GM18508 (cell line): ENCODE data around the gene TOX3.

Source experiments
- ATAC-seq: cut with Tn5 transposase; IDR thresholded peaks from one replicate; pipeline ENCODE4 v1.9.1; 2021; ENCODE audit warnings: moderate number of reproducible peaks; ENCODE audit not compliant: insufficient read depth, unreplicated experiment

TOX3 gene

GRCh38 chr16:52547004-52547833 is at the start of gene TOX3:
Gene TOX3 (minus strand): TSS chr16:52547143. CDS start chr16:52546723, 420 bp downstream.
- ATAC-seq: no peak

GRCh38 chr16:52592778-52593177 is 45.8 kb upstream of the TOX3 start:
- ATAC-seq: no peak

DNA sequence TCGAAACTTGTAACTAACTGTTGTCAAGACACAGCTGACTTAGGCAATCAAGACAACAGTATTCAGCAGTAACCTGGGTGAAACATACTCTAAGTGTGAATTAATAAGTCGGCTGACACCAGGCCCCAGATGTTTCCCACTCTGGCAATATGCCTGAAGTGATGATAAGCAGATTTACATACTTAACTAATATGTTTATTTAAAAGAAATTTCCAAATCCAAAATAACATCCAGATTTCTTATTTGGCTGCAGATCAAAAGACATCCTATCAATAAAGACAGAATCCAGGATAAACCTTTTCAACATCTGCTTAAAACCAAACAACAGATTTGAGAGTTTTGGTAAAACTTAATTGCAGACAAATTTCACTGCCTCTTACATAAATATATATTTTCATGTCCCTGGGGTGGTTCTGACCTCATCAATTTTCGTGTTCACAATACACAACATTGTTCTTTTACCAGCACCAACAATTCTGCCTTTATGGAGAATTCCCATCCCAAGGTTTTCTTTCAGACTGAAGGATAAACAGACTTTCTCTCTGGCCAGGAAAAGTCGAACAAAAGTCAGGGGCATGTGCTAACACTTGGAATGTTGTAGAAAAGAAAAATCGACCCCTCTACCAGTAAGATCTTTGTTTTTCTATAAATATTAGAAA is 45.1 kb upstream of the TOX3 start:
- ATAC-seq: no peak

DNA sequence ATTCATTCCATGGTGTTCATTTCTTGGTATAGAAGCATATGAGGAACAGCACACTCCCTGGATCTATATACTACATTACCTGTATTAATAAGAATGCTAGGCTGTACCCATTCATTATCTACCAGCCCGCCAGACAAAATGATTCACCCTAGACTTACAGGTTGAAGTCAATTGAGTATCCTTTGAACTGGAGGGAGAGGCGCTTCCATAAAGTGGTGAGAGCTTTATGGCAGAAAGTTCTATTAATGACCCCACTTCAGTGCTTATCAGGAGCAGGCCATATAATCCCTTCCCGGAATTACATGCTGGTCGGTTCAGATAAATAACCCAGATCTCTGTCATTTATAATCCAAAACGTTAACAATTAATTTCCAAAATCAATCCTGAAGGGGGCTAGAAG is 44.5 kb upstream of the TOX3 start:
- ATAC-seq: no peak

DNA sequence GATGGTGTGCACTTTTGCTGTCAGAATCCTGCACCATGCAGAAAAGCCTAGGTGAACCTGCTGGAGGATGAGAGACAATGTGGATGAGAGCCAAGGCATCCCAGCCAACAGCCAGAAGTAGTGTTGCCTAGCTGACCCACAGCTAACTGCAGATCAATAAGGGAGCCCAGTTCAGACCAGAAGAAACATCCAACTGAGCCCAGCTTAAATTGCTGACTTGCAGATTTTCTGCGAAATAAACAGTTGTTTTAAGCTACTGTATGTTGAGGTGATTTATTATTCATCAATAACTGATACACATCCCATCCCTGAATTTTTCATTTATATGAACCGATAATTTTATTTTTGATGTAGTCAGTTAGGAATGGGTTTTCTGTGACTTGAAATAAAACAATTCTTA is 39.2 kb upstream of the TOX3 start:
- ATAC-seq: no peak

- no peak for ATAC-seq
These were observed 37.7 kb upstream of the TOX3 start for GRCh38 chr16:52584354-52585320.

DNA sequence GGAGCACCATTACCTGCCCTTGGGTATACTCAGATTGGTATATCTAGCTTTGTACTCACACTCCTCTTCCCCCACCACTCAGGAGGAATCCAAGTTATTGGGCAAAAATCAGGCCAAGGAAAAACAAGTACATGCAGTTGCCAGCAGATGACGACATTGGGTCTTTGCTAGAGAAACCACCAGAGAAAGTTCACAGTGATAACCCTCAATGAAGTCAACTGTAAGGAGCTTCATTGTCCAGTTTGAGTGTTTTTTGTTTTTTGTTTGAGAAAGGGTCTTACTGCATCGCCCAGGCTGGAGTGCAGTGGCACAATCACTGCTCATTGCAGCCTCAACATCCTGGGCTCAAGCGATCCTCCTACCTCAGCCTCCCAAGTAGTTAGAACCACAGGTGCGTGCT is 34.6 kb upstream of the TOX3 start:
- ATAC-seq: no peak

DNA sequence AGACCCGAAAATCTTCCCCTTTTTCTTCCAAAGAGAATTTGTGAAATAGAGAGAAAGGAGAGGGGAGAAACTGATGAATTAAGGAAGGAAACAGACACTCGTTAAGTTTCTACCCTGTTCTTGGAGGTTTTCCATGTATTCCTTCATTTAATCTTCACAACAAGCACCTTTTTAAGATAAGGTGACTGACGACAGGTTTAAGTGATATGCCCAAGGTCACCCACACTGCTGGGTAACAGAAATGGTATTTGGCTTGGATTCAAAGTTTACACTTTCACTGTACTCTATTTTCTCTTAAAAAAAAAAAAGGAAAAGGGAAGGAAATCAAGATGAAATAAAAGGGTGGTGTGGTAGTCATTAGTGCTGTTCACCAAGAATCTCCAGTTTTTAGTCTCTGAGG is 33.5 kb upstream of the TOX3 start:
- ATAC-seq: no peak

DNA sequence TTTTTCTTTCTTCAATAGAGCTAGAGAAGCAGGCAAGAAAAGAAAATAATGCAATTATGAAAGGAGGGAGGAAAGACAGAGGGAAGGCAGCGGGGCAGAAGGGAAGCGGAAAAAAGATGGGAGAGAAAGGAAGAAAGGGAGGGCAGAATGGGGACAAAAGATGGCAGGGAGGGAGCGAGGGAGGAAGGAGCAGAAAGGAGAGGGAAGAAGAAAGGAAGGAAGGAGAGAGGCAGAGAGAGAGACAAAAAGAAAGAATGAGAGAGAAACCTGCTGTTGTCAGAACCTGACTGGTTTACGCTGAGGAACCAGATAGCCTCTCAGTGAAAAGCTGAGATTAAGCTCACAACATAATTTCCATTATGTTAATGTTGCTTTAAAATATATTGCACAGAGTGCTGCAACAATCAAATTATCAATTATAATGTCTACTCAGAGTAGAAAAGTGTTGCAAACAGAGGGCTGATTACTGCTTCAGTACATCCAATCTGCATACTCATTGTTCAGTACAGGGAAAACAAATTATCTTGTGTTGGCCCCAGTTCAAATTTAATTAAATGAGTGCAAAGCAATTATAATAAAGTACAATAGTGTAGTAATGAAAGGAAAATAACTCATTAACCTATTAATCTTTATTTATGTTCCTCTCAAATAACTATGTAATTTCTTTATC is 32.0 kb upstream of the TOX3 start:
- no peak for ATAC-seq

DNA sequence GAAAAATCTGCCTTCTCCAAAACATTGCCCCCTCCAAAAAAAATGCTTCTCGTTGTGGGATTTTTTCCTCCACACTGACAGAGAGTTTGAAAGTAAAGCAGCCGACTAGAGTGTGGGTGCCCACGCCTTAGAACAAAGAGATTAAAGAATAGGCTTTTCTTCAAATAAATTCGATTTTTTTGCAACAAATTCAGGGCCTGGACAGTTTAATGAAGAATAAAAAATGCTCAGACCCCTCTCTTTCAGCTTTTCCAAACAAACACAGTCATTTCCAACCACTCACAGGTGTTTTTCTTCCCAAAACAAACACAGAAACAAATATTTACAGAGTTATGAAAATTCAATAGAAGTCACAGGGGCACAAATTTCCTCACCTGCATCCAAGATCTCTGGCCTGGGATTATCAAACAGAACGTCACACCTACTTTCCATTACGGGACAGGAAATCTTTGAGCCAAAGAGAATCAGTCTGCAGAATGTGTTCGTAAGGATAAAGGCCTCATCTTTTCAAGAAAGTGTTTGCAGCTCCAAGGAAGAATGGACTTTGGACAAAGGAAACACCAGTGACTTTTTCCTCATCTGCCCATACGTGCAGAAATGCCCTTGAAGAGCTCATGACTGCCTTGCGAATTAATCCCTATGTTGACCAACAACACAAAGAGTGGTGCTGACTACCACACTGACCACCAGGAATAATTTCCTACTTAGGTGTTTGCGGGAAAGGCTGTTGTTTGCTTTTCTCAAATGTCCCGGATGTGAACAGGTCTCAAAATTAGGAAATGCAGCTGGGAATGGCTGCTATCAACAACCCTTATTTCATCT is 31.3 kb upstream of the TOX3 start:
- no peak for ATAC-seq

GRCh38 chr16:52577130-52577706 is 30.3 kb upstream of the TOX3 start:
- no peak for ATAC-seq

DNA sequence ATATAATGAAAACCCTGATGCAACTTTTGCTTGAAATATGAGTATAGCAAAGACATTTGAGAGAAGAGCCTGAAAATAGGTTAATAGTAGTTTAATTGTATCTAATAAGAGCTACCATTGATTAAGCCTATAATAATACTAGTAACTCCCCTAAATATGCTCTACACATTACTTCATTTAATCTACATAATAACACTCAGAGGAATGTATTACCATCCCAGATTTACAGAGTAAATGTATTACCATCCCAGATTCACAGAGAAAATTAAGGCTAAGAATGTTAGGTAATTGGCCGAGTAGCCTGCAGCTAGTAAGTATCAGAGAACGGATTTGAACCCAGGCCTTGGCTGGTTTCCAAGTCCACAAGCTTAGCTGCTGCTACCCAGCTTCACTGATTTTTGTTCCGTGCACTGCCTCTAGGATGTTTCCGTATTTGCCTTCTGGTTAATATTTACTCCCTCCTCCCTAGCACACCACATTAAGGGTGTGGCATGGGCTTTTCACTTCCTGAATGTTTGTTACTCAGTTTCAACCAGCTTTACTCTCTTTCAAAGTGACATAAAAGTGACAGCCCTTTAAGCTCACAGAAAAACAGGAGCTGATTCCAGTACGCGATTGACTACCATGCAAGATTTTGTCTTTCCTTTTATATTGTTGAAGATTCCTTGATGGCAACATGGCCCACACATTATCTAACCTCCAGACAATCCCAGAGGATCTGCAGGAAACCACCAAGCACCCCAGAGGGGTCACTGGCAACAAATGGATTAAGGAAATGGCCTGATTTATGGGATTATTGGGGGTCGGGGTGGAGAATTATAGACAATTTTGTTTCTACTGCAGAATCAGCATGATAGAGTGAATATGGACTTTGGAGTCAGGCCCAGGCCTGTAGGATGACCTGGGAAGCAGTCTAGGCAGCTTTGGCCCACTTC is 26.7 kb upstream of the TOX3 start:
- no peak for ATAC-seq

GRCh38 chr16:52572656-52573055 is 25.7 kb upstream of the TOX3 start:
- ATAC-seq: no peak

- no peak for ATAC-seq
These were observed 23.6 kb upstream of the TOX3 start for GRCh38 chr16:52570495-52571091.

- ATAC-seq: no peak
These were observed 22.8 kb upstream of the TOX3 start for GRCh38 chr16:52569701-52570100.

- ATAC-seq: no peak
These were observed 22.2 kb upstream of the TOX3 start for GRCh38 chr16:52568983-52569690.

- ATAC-seq: no peak
These were observed 21.6 kb upstream of the TOX3 start for GRCh38 chr16:52568495-52568894.
